ENCODE measurements around the gene BRINP3. TPM values are rescaled to one million over a fixed set of nuclear protein-coding genes. Genes with fewer than 3 reads are reported as not detected.

The BRINP3 gene
- total and polyA plus RNA-seq, 11 donors: 0.15 to 2.7 (median 0.41) TPM; not detected in 3

- Histone ChIP-seq H3K36me3 (no peaks in the 10 kb centered on the region), H3K9me3 (no peaks in the 10 kb centered on the region), H3K4me3 (no peak overlapping the region), H3K27me3 (no peaks in the 10 kb centered on the region), H3K4me1 (no peaks in the 10 kb centered on the region), H3K27ac (no peak overlapping the region)
- intact Hi-C loops (cut with DNase I): no loop called here
- ATAC-seq (no peak), DNase-seq (no peak)
- no peak for TF ChIP-seq POLR2A (IDR thresholded peaks at IDR 0.05)
- TF ChIP-seq, protein P1, sequence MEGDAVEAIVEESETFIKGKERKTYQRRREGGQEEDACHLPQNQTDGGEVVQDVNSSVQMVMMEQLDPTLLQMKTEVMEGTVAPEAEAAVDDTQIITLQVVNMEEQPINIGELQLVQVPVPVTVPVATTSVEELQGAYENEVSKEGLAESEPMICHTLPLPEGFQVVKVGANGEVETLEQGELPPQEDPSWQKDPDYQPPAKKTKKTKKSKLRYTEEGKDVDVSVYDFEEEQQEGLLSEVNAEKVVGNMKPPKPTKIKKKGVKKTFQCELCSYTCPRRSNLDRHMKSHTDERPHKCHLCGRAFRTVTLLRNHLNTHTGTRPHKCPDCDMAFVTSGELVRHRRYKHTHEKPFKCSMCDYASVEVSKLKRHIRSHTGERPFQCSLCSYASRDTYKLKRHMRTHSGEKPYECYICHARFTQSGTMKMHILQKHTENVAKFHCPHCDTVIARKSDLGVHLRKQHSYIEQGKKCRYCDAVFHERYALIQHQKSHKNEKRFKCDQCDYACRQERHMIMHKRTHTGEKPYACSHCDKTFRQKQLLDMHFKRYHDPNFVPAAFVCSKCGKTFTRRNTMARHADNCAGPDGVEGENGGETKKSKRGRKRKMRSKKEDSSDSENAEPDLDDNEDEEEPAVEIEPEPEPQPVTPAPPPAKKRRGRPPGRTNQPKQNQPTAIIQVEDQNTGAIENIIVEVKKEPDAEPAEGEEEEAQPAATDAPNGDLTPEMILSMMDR (IDR thresholded peaks at IDR 0.05): no peak
- 72 to 81% (median 78%) methylated on average over 2 of the region's 2 CpGs for WGBS, 4 donors
These were observed 204.5 kb downstream of the BRINP3 start for GRCh38 chr1:190273161-190273560.

DNA sequence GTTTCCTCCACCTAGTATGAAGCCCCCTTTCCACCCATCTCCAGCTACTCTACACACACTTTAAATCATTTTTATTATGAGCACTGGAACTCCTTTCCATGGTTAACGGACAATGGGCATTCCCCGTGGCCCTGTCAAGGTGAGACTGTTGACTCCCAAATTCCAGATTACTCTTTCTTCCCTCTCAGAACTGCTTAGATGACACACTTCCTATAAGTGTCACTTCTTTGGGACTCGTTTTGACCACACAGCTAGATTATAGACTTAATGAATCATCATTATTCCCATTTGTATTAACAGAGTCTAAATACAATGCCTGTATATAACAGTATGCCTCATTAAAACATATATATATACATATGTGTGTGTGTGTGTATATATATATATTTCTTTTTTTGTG, 215.1 kb downstream of the BRINP3 start:
- Histone ChIP-seq H3K4me1 (no peaks in the 10 kb centered on the region), H3K4me3 (no peak overlapping the region), H3K27me3 (no peaks in the 10 kb centered on the region), H3K36me3 (no peaks in the 10 kb centered on the region), H3K27ac (no peak overlapping the region), H3K9me3 (peaks cover 0 to 4% (median 0%) of the 10 kb centered on the region in 12 donors)
- no peak for DNase-seq
- no peak for ATAC-seq
- intact Hi-C loops (cut with DNase I): no loop called here
- 71 to 85% (median 80%) methylated on average over 3 of the region's 3 CpGs for WGBS, 4 donors
- TF ChIP-seq, protein P1 (IDR thresholded peaks at IDR 0.05): no peak
- TF ChIP-seq POLR2A (IDR thresholded peaks at IDR 0.05): no peak

GRCh38 chr1:190259424-190259823, 218.2 kb downstream of the BRINP3 start:
- Histone ChIP-seq H3K36me3 (no peaks in the 10 kb centered on the region), H3K4me3 (no peak overlapping the region), H3K27me3 (no peaks in the 10 kb centered on the region), H3K27ac (no peak overlapping the region), H3K9me3 (peaks cover 0 to 8% (median 0%) of the 10 kb centered on the region in 12 donors), H3K4me1 (no peaks in the 10 kb centered on the region)
- WGBS, 4 donors: 85 to 90% (median 87%) methylated on average over 1 of the region's 1 CpG
- intact Hi-C loops (cut with DNase I): no loop called here
- no peak for ATAC-seq
- TF ChIP-seq POLR2A (IDR thresholded peaks at IDR 0.05): no peak
- no peak for DNase-seq

DNA sequence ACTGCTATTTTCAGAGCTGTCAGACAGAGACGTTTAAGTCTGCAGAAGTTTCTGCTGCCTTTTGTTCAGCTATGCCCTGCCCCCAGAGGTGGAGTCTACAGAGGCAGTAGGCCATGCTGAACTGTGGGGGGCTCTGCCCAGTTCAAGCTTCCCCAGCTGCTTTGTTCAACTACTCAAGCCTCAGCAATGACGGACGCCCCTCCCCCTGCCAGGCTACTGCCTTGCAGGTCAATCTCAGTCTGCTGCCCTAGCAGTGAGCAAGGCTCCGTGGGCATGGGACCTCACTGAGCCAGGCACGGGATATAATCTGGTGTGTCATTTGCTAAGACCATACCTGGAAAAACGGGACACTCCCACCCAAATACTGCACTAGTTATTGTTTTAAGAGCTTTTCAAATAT, 219.7 kb downstream of the BRINP3 start:
- peaks cover 0 to 10% (median 0%) of the 10 kb centered on the region in 12 donors for H3K9me3 ChIP-seq
- intact Hi-C loops (cut with DNase I): no loop called here
- H3K27ac ChIP-seq: no peak overlapping the region
- H3K4me1 ChIP-seq: no peaks in the 10 kb centered on the region
- no peaks in the 10 kb centered on the region for H3K36me3 ChIP-seq
- no peaks in the 10 kb centered on the region for H3K27me3 ChIP-seq
- TF ChIP-seq POLR2A (IDR thresholded peaks at IDR 0.05): no peak
- TF ChIP-seq, protein P1 (IDR thresholded peaks at IDR 0.05): no peak
- 60 to 79% (median 74%) methylated on average over 6 of the region's 6 CpGs for WGBS, 4 donors
- DNase-seq (no peak), ATAC-seq (no peak)
- H3K4me3 ChIP-seq: no peak overlapping the region

- intact Hi-C loops (cut with DNase I): no loop called here
- ATAC-seq (no peak), DNase-seq (no peak)
- Histone ChIP-seq H3K9me3 (peaks cover 0 to 14% (median 0%) of the 10 kb centered on the region in 12 donors), H3K36me3 (no peaks in the 10 kb centered on the region), H3K4me1 (no peaks in the 10 kb centered on the region), H3K4me3 (no peak overlapping the region), H3K27me3 (no peaks in the 10 kb centered on the region), H3K27ac (no peak overlapping the region)
- TF ChIP-seq, protein P1 (IDR thresholded peaks at IDR 0.05): no peak
- TF ChIP-seq POLR2A (IDR thresholded peaks at IDR 0.05): no peak
These were observed 225.6 kb downstream of the BRINP3 start for GRCh38 chr1:190252046-190252445.
